ENCODE measurements around the gene NOXA1.

- no peak for TF ChIP-seq CTCF (IDR thresholded peaks at IDR 0.05)
- no peak for TF ChIP-seq POLR2AphosphoS5 (IDR thresholded peaks at IDR 0.05)
- TF ChIP-seq POLR2A (IDR thresholded peaks at IDR 0.05), result no peak
- no peak for TF ChIP-seq EP300 (IDR thresholded peaks at IDR 0.05; ENCODE audit: low read depth)
Measured at GRCh38 chr9:137427454-137428310, 4.5 kb downstream of the NOXA1 start.

All from transverse colon (tissue), 4 donors.